GM12891 (cell line): ENCODE data around the gene SLC15A1.

Source experiments
- DNase-seq: peaks from one replicate; pipeline ENCODE4 v3.0.0; 2011; ENCODE audit warnings: low spot score; ENCODE audit not compliant: insufficient read length
- FAIRE-seq: peaks from 2 replicates; lab custom pipeline; 2011; peaks lifted over from hg19 to GRCh38; lab: Jason Lieb, UNC
- PAX5 ChIP-seq: IDR thresholded peaks from 2 replicates; pipeline ENCODE4 v1.6.1; 2011; ENCODE audit warnings: low read length, moderate library complexity, mild to moderate bottlenecking; ENCODE audit not compliant: insufficient read depth, severe bottlenecking
- POLR2A ChIP-seq: IDR thresholded peaks from 2 replicates; pipeline ENCODE4 v1.6.1; 2011; ENCODE audit warnings: low read depth, low read length, control low read depth
- POLR2AphosphoS5 ChIP-seq: IDR thresholded peaks from 2 replicates; pipeline ENCODE4 v1.6.1; 2011; ENCODE audit warnings: low read depth, low read length, control low read depth
- POU2F2 ChIP-seq: IDR thresholded peaks from 2 replicates; pipeline ENCODE4 v1.6.1; 2011; ENCODE audit warnings: low read depth, mild to moderate bottlenecking, control low read depth, low read length, moderate library complexity
- SPI1 ChIP-seq: IDR thresholded peaks from 2 replicates; pipeline ENCODE4 v1.6.1; 2011; ENCODE audit warnings: low read depth, low read length, control low read depth
- TAF1 ChIP-seq: IDR thresholded peaks from 2 replicates; pipeline ENCODE4 v1.6.1; 2011; ENCODE audit warnings: low read depth, low read length, control low read depth

SLC15A1 gene

GRCh38 chr13:98794498-98794897 is 42.0 kb upstream of the SLC15A1 start:
- peak; percentile 90 for FAIRE-seq
- no peak for TF ChIP-seq PAX5
- TF ChIP-seq POLR2AphosphoS5 = no peak
- no peak for TF ChIP-seq POU2F2
- no peak for TF ChIP-seq POLR2A
- no peak for TF ChIP-seq TAF1
- no peak for TF ChIP-seq SPI1
- DNase-seq = no peak

DNA sequence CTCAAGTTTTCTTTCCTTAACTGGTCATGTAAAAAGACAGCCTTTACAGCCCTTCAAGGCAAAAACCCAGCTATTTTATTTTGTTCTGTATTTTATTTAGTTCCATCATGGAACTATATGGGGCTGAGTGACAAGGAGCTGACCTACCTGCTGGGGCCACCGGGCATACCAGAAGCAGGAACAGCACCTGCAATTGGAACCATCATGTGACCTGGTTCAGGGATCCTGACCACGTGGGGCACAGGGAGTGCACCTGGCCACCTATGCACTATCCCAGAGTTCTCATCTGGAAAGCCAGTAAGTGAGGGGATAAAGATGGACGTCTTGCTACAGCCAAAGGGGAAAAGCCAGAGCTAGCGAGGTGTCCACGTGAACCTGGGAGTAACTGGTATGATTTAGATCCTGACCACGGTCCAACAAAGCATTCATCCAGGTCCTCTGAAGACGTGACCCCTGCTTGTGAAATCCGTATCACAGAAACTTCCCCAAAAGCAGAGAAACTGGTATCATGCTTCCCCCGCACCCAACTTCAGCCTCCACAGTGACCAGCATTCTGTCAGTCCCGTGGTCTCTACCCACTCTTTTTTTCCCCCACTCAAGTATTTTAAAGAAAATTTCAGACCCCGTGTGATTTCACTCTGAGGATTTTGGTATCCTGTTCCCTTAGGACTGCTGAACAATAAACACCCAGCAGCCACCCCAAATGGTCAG is 40.5 kb upstream of the SLC15A1 start:
- no peak for TF ChIP-seq SPI1
- no peak for TF ChIP-seq POLR2A
- no peak for TF ChIP-seq POU2F2
- TF ChIP-seq TAF1 = no peak
- TF ChIP-seq PAX5 = no peak
- TF ChIP-seq POLR2AphosphoS5 = no peak
- DNase-seq = no peak
- no peak for FAIRE-seq

- TF ChIP-seq SPI1 (no peak), TAF1 (no peak), PAX5 (no peak), POLR2A (no peak), POU2F2 (no peak), POLR2AphosphoS5 (no peak)
- no peak for DNase-seq
- FAIRE-seq = no peak
These were observed 39.8 kb upstream of the SLC15A1 start for GRCh38 chr13:98792321-98792720.

- FAIRE-seq (no peak), DNase-seq (no peak)
- TF ChIP-seq SPI1 (no peak), POLR2A (no peak), TAF1 (no peak), POU2F2 (no peak), PAX5 (no peak), POLR2AphosphoS5 (no peak)
These were observed 39.1 kb upstream of the SLC15A1 start for GRCh38 chr13:98791611-98792010.

DNA sequence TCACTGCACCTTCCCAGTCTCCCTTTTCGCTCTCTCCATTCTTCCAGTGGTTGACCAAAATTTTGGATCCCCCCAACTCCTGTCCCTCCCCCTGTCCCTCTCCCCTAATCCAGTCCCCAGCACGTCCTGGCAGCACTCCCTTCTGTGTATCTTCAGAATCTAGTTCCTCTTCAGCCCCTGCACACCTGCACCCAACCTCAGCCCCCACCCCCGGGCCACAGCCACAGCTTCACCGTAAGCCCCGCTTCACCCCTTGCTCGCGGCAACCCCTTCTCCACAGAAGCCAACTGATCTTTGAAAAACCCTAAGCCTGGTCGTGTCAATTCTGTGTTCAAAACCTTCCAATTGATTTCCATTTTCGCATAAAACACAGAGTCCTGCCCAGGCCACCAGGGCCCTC is 35.5 kb upstream of the SLC15A1 start:
- no peak for TF ChIP-seq TAF1
- no peak for TF ChIP-seq SPI1
- TF ChIP-seq PAX5 = no peak
- no peak for TF ChIP-seq POU2F2
- TF ChIP-seq POLR2A = no peak
- no peak for TF ChIP-seq POLR2AphosphoS5
- DNase-seq (no peak), FAIRE-seq (no peak)

DNA sequence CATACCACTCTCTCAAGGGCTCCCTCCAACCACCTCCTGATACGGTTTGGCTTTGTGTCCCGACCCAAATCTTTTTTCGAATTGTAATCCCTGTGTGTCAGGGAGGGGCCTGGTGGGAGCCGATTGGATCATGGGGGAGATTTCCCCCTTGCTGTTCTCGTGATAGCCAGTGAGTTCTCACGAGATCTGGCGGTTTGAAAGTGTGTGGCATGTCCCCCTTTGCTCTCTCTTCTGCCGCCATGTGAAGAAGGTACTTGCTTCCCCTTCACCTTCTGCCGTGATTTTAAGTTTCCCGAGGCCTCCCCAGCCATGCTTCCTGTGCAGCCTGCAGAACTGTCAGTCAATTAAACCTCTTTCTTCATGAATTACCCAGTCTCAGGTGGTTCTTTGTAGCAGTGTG is 34.7 kb upstream of the SLC15A1 start:
- TF ChIP-seq SPI1 (no peak), POU2F2 (no peak), PAX5 (no peak), POLR2A (no peak), TAF1 (no peak), POLR2AphosphoS5 (no peak)
- FAIRE-seq (no peak), DNase-seq (no peak)

DNA sequence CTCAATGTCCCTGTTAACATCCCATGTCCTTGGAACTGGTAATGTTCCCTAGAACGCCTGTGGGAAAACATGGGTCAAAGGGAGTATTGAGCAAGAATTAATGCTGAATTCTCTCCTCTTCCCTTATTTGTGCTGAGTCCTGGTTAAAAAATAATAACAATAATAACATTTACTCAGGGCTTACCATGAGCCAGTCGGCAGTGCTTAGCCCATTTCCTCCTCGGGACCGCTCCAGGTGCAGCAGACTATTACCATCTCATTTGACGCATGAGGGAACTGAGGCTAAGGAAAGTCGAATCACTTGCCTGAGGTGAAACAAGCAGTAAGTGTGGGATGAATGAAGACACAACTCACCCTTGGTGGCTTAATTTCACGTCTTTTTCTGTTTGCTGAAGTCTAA is 33.6 kb upstream of the SLC15A1 start:
- no peak for TF ChIP-seq TAF1
- TF ChIP-seq PAX5 = no peak
- no peak for TF ChIP-seq POLR2A
- TF ChIP-seq POU2F2 = no peak
- TF ChIP-seq POLR2AphosphoS5 = no peak
- no peak for TF ChIP-seq SPI1
- no peak for FAIRE-seq
- DNase-seq = no peak

DNA sequence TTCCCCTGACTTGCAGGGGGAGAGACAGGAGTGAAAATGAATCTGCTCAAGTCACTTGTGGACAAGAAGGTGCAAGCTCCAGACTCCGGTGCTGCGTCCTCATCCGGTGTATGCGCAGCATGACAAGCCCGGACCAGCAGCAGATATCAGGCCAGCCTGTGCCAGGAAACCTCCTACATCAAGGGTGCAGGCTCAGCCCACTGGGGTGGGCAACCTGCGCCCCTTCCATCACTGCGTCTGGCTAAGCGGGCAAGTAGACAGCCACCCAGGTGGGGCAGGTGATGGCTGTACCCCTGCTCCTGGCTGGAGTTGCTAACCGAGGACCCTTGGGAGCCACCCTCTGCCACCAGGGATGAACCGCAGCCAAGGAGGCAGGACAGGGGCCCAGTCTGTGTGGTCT is 32.9 kb upstream of the SLC15A1 start:
- TF ChIP-seq POLR2AphosphoS5 (no peak), TAF1 (no peak), POU2F2 (no peak), PAX5 (no peak), SPI1 (no peak), POLR2A (no peak)
- FAIRE-seq = no peak
- no peak for DNase-seq

DNA sequence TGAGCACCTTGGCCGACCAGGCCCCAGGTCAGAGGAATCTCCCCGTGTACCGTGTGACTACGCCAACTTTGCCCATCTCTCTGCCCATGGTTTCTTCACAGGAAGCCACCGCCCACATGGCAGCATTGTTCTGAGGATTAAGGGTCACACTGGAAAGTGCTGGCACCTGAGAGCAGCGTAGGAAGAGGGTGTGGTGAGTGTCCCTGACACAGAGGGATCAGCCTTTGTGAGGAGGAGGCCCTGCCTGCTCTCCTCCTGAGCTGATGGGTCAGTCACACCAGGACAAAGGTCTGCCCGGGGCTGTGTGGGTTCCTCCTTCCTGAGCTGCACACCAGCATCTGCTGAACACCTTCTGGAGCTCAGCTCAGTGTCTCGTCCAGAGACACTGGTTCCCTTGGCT is 32.2 kb upstream of the SLC15A1 start:
- FAIRE-seq (no peak), DNase-seq (no peak)
- no peak for TF ChIP-seq POLR2AphosphoS5
- no peak for TF ChIP-seq POLR2A
- no peak for TF ChIP-seq PAX5
- no peak for TF ChIP-seq SPI1
- TF ChIP-seq TAF1 = no peak
- no peak for TF ChIP-seq POU2F2
